Kidney (tissue), 14 donors: ENCODE data around the gene PPIE. TPM values are rescaled to one million over a fixed set of nuclear protein-coding genes. Genes with fewer than 3 reads are reported as not detected.
"Not testable (repeated sequence)": the region's sequence is repeated elsewhere in the genome, so short reads cannot be mapped to it uniquely, and the experiment has no call there.

Experiments
- DNase-seq, 5 donors: peaks; one replicate each; pipeline ENCODE4 v3.0.0-alpha.2; 2013 to 2020
- FAIRE-seq: peaks from 2 replicates; lab custom pipeline; 2012; peaks lifted over from hg19 to GRCh38; lab: Jason Lieb, UNC
- H3K27ac ChIP-seq, 2 donors: one replicate each; pipeline ENCODE4 v1.7.0; 2013; ENCODE audit warnings: low read depth in 2 of 2, low read length in 2 of 2, inconsistent platforms in 1 of 2
- H3K27me3 ChIP-seq: one replicate; pipeline ENCODE4 v1.7.1; 2013; ENCODE audit warnings: low read length, inconsistent platforms; ENCODE audit not compliant: control insufficient read depth, insufficient read depth
- H3K36me3 ChIP-seq, 3 donors: one replicate each; pipeline versions ENCODE4 v1.7.0 to v1.7.1; 2013; ENCODE audit warnings: low read length in 3 of 3, control low read depth in 1 of 3, inconsistent platforms in 1 of 3; ENCODE audit not compliant: insufficient read depth in 3 of 3, control insufficient read depth in 2 of 3
- H3K4me1 ChIP-seq, 3 donors: one replicate each; pipeline versions ENCODE4 v1.7.0 to v1.7.1; 2013; ENCODE audit warnings: low read length in 3 of 3, inconsistent platforms in 1 of 3, low read depth in 1 of 3; ENCODE audit not compliant: control insufficient read depth in 2 of 3, insufficient read depth in 2 of 3
- H3K4me3 ChIP-seq, 3 donors: one replicate each; pipeline versions ENCODE4 v1.7.0 to v1.8.1; 2013; ENCODE audit warnings: low read length in 3 of 3, control low read depth in 1 of 3, inconsistent platforms in 1 of 3
- H3K9ac ChIP-seq, 3 donors: one replicate each; pipeline versions ENCODE4 v1.7.0 to v1.7.1; 2013; ENCODE audit warnings: low read length in 3 of 3, control low read depth in 1 of 3, inconsistent platforms in 1 of 3
- H3K9me3 ChIP-seq, 3 donors: one replicate each; pipeline versions ENCODE4 v1.7.0 to v1.7.1; 2013; ENCODE audit warnings: low read length in 3 of 3, control low read depth in 1 of 3, inconsistent platforms in 1 of 3; ENCODE audit not compliant: control insufficient read depth in 2 of 3, insufficient read depth in 1 of 3
- intact Hi-C: fragments of 100-400 bp; cut with DNase I; formaldehyde crosslinking; loops from one replicate; pipeline ENCODE4 v1.11.1; 2022
- polyA plus RNA-seq: library from polyadenylated mRNA; stranded (reverse); fragments of 350-450 nt; fragmentation: Illumina TruSeq; extraction: RNeasy Lipid Tissue Mini Kit (QIAGEN cat#74804); gene quantifications from one replicate; pipeline ENCODE4 v1.2.3, GENCODE V29; 2014; ENCODE audit warnings: low read depth, low replicate concordance; ENCODE audit not compliant: insufficient read depth
- total RNA-seq: library from RNA; stranded (reverse); fragmentation: NEBNext Ultra II Directional; extraction: Animal tissue kit (Norgen Biotek cat#: 25700); gene quantifications from one replicate; pipeline ENCODE4 v1.2.1, GENCODE V29; 2021
- TF ChIP-seq, protein P1 (sequence below): IDR thresholded peaks from 3 replicates; pipeline ENCODE4 v1.5.1; 2012; ENCODE audit warnings: mild to moderate bottlenecking, moderate library complexity, borderline replicate concordance; ENCODE audit not compliant: insufficient read depth; ENCODE audit errors: extremely low read depth
- donor health status: control.
- donor health status: control.
- donor health status: control.
- donor health status: control.
- donor health status: control.
- donor health status: DM: yes; HTN: yes; CAD: no.
- donor health status: Normal renal cell carcinoma (clear cell type).

The PPIE gene
- total and polyA plus RNA-seq, 2 donors from 2014 or later = 52.0 to 58.6 TPM

DNA sequence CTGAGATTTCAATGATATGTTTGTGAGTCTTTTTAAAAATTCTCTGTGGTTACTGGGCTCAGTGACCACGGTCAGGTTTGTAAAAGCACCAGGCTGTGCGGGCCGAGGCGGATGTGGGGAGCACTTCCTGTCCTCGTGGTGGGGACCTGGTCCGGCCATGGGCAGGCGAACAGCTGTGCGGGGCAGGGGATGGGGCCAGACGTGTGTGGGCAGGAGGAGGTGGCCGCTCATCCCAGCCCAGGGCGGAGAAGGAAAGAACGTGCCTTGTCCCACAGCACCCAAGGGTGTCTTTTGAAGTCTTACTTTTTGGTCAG lies 37.7 kb downstream of the PPIE start:
- DNase-seq (peak in 1 of 5 donors; percentile 81), FAIRE-seq (no peak)
- no peaks in the 10 kb centered on the region for H3K4me1 ChIP-seq
- H3K9me3 ChIP-seq = no peaks in the 10 kb centered on the region
- no peak overlapping the region for H3K27ac ChIP-seq
- no peak overlapping the region for H3K9ac ChIP-seq
- H3K4me3 ChIP-seq = no peak overlapping the region
- TF ChIP-seq, protein P1, sequence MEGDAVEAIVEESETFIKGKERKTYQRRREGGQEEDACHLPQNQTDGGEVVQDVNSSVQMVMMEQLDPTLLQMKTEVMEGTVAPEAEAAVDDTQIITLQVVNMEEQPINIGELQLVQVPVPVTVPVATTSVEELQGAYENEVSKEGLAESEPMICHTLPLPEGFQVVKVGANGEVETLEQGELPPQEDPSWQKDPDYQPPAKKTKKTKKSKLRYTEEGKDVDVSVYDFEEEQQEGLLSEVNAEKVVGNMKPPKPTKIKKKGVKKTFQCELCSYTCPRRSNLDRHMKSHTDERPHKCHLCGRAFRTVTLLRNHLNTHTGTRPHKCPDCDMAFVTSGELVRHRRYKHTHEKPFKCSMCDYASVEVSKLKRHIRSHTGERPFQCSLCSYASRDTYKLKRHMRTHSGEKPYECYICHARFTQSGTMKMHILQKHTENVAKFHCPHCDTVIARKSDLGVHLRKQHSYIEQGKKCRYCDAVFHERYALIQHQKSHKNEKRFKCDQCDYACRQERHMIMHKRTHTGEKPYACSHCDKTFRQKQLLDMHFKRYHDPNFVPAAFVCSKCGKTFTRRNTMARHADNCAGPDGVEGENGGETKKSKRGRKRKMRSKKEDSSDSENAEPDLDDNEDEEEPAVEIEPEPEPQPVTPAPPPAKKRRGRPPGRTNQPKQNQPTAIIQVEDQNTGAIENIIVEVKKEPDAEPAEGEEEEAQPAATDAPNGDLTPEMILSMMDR = no peak
- H3K36me3 ChIP-seq = no peaks in the 10 kb centered on the region
- no peaks in the 10 kb centered on the region for H3K27me3 ChIP-seq
- intact Hi-C loops = no loop called here

DNA sequence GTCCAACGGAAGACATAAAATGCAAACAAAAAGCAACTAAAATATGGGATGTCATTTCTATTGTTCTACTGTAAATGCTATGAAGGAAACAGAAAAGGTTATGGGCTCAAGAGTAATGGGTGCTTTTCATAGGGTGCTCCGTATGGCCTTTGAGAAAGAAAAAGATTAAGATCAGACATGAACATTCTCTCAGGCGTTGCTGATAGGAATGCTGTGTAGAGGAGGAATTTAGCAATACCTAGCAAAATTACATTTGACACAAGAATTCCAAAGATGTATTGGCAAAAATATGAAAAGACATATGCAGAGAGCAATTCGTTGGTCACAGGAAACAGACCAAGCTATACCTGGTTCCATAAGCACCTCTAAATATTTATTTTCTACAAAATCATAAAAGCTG lies 38.2 kb downstream of the PPIE start:
- no peak overlapping the region for H3K9ac ChIP-seq
- H3K27ac ChIP-seq = no peak overlapping the region
- intact Hi-C loops = no loop called here
- no peaks in the 10 kb centered on the region for H3K27me3 ChIP-seq
- no peak overlapping the region for H3K4me3 ChIP-seq
- H3K36me3 ChIP-seq = no peaks in the 10 kb centered on the region
- H3K4me1 ChIP-seq = no peaks in the 10 kb centered on the region
- TF ChIP-seq, protein P1 = no peak
- DNase-seq (no peak), FAIRE-seq (no peak)
- no peaks in the 10 kb centered on the region for H3K9me3 ChIP-seq

DNA sequence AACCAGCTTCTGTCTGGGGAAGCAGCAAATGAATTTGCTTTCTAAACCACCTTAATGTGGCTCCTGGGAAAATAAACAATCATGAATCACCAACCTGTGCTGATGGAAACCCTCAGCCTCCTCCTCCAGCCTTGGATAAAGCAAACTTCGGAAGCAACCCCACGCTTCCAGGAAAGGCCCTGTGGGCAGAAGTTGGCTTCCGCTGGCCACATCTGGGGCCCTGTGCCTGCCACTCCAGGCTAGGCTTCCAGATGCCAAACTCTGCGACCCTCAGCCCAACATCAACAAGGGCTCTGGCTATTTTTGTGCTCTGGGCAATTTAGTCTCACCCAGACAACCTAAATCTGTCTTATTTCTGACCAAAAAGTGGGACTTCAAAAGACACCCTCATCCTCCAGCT lies 38.6 kb downstream of the PPIE start:
- DNase-seq = peak in 2 of 5 donors; percentile 22 to 26
- H3K36me3 ChIP-seq = no peaks in the 10 kb centered on the region
- H3K9me3 ChIP-seq = no peaks in the 10 kb centered on the region
- intact Hi-C loops = no loop called here
- TF ChIP-seq, protein P1 = no peak
- H3K4me1 ChIP-seq = no peaks in the 10 kb centered on the region
- no peak overlapping the region for H3K9ac ChIP-seq
- no peak overlapping the region for H3K27ac ChIP-seq
- H3K27me3 ChIP-seq = no peaks in the 10 kb centered on the region
- H3K4me3 ChIP-seq = no peak overlapping the region
- FAIRE-seq = no peak

DNA sequence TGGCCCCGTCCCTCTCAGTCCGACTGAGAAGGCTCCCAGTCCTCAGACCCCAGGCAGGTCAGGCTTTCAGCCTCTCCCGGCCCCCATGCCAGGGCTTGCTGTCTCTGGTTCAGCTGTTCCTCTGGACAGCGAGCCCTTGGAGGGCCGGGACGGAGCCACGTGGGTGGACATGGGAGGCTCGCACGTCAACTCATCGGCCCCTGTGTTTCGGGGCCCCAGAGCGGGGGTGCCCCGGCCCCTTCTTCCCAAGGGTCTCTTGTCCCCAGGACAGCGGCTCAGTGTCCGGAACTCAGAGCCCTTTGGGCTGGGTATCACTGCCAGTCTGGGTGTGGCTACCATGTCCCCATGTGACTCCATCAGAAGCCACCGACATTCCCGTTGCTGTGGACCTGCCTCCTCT lies 39.2 kb downstream of the PPIE start:
- FAIRE-seq = not testable (repeated sequence)
- peak in 2 of 5 donors; percentile 24 to 72 for DNase-seq

DNA sequence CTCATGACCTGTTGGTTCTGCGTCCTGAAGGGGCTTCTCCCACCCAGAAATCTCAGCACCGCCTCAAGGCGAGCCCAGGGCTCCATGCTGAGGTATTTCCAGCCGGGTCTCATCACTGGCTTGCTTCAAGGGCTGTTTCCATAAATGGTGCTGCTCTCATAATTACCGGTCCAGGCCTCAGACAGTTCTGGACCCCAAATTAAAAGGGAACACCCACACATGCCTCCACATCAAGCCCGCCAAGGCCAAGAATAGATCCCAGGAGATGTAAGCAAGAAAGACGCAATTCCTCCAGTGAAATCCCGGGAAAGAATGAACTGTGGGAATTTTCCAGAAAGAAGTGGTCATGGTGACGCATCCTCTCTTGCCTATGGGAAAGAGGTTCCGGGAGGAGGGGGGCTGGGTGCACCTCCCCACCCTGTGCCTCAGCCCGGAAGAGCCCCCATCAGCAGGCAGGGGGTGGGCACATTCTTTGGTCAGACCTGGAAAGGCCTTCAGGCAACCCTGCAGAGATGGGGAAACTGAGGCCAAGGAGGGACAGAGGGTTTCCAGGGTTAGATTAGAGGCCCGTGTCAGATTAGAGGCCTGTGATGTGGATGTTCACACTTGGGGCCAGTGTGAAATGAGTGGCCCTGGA lies 39.9 kb downstream of the PPIE start:
- H3K4me3 ChIP-seq, H3K9me3 ChIP-seq, intact Hi-C loops, H3K27me3 ChIP-seq, FAIRE-seq, H3K27ac ChIP-seq, H3K9ac ChIP-seq, H3K36me3 ChIP-seq, H3K4me1 ChIP-seq: not testable (repeated sequence)
- peak in 2 of 5 donors; percentile 12 to 26 for DNase-seq

More for the DNA sequence above, 39.2 kb downstream of the PPIE start:
- H3K36me3 ChIP-seq, H3K9ac ChIP-seq, H3K4me1 ChIP-seq, intact Hi-C loops, H3K4me3 ChIP-seq, H3K27me3 ChIP-seq, H3K27ac ChIP-seq, H3K9me3 ChIP-seq: not testable (repeated sequence)
